HT-29 (cell line): ENCODE data around the gene CDNF. TPM values are rescaled to one million over a fixed set of nuclear protein-coding genes. Genes with fewer than 3 reads are reported as not detected.
A peak's percentile ranks its signal among the peaks of the same experiment; 100 is the strongest.
"Not testable (repeated sequence)": the region's sequence is repeated elsewhere in the genome, so short reads cannot be mapped to it uniquely, and the experiment has no call there.

Experiments
- DNase-seq: peaks from one replicate; pipeline ENCODE4 v3.0.0-alpha.2; 2015; ENCODE audit warnings: low spot score
- total RNA-seq: library from RNA; depleted of rRNA; stranded (reverse); fragments of >200 nt; shearing (Covaris generic); gene quantifications from 2 replicates; pipeline ENCODE4 v1.2.3, GENCODE V29; 2014; rRNA removed

The CDNF gene
- not detected in 2 replicates for total RNA-seq

- peak; percentile 99 for DNase-seq
Measured at GRCh38 chr10:14837757-14838581, at the start of gene CDNF, which contains the start of the genes HSPA14 and MSANTD7. Gene CDNF, minus strand, starts transcription at chr10:14838037. Its CDS starts 91 bp downstream, at chr10:14837946. Gene HSPA14, plus strand, starts transcription at chr10:14838306. Its CDS starts 97 bp downstream, at chr10:14838403. Gene MSANTD7, plus strand, starts transcription at chr10:14838306. Its CDS starts 3,979 bp downstream, at chr10:14842285.

- DNase-seq = no peak
Measured at GRCh38 chr10:14884082-14884481, 46.2 kb upstream of the CDNF start.

GRCh38 chr10:14880229-14880628 is 42.4 kb upstream of the CDNF start:
- peak; percentile 17 for DNase-seq

- DNase-seq = peak; percentile 17
Measured at GRCh38 chr10:14879928-14880193, 42.0 kb upstream of the CDNF start.

GRCh38 chr10:14879124-14879927 is 41.5 kb upstream of the CDNF start:
- DNase-seq = peak; percentile 24

GRCh38 chr10:14878266-14879123 is 40.7 kb upstream of the CDNF start, which contains the start of gene SUV39H2:
Gene SUV39H2, plus strand, starts transcription at chr10:14878866. Its CDS starts 23 bp downstream, at chr10:14878889.
- DNase-seq = peak; percentile 94

- DNase-seq = no peak
Measured at GRCh38 chr10:14876764-14877163, 38.9 kb upstream of the CDNF start.

GRCh38 chr10:14875941-14876340 is 38.1 kb upstream of the CDNF start:
- DNase-seq = no peak

- DNase-seq = no peak
Measured at GRCh38 chr10:14873090-14873760, 35.4 kb upstream of the CDNF start.

- DNase-seq = not testable (repeated sequence)
Measured at GRCh38 chr10:14864871-14865270, 27.0 kb upstream of the CDNF start.

GRCh38 chr10:14864466-14864865 is 26.6 kb upstream of the CDNF start:
- not testable (repeated sequence) for DNase-seq

GRCh38 chr10:14860791-14861190 is 23.0 kb upstream of the CDNF start:
- DNase-seq = peak; percentile 4

- DNase-seq = no peak
Measured at GRCh38 chr10:14859775-14860174, 21.9 kb upstream of the CDNF start.

- DNase-seq = no peak
Measured at GRCh38 chr10:14859043-14859442, 21.2 kb upstream of the CDNF start.

GRCh38 chr10:14858338-14858960 is 20.6 kb upstream of the CDNF start:
- DNase-seq = no peak

- DNase-seq = no peak
Measured at GRCh38 chr10:14855453-14855852, 17.6 kb upstream of the CDNF start.

GRCh38 chr10:14852236-14852635 is 14.4 kb upstream of the CDNF start:
- DNase-seq = no peak

GRCh38 chr10:14844948-14845347 is 7.1 kb upstream of the CDNF start:
- DNase-seq = no peak

- DNase-seq = no peak
Measured at GRCh38 chr10:14843327-14843988, 5.6 kb upstream of the CDNF start.

GRCh38 chr10:14840178-14840577 is 2.3 kb upstream of the CDNF start:
- DNase-seq = no peak
